Right forelimb (tissue), 1 donor: ENCODE results near the gene DPEP1.
A peak's percentile ranks its signal among the peaks of the same experiment; 100 is the strongest.

Experiments
- DNase-seq: peaks from one replicate; pipeline ENCODE4 v3.0.0-alpha.2; 2018

The DPEP1 gene

GRCh38 chr16:89600427-89600826 is 13.0 kb upstream of the DPEP1 start:
- no peak for DNase-seq

DNA sequence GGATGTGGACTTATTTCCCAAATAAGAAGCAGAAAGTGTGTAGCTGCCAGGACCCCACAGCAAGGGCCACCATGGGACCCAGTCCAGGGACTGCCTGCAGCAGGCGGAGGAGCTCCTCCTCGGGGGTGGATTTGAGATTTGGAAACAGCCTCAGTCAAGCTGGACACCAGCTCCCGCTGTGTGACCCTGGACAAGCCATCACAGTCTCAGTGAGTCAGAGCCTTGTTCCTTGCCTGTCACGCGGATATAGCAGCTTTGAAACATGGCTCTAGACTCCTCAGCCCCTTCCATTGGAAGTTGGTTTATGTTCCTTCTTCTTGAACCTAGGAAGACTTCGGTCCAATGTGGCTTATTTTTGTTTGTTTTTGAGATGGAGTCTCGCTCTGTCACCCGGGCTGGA is 12.5 kb upstream of the DPEP1 start:
- DNase-seq, result no peak

DNA sequence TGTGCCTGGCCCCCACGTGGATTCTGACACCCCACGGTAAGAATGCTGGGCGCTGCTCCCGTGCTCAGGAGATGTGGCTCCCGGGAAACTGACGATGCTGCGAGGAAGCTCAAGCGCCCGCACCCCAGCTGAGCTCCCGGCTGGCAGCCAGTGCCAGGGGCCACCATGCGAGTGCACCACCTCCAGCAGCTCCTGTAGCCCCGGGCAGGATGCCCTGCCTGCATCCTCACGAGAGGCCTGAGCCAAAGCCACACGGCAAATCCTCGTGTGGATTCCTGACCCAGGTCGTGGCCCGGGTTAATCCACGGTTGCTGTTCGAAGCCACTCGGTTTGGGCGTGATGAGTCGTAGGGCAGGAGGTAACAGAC is 11.6 kb upstream of the DPEP1 start:
- no peak for DNase-seq

DNA sequence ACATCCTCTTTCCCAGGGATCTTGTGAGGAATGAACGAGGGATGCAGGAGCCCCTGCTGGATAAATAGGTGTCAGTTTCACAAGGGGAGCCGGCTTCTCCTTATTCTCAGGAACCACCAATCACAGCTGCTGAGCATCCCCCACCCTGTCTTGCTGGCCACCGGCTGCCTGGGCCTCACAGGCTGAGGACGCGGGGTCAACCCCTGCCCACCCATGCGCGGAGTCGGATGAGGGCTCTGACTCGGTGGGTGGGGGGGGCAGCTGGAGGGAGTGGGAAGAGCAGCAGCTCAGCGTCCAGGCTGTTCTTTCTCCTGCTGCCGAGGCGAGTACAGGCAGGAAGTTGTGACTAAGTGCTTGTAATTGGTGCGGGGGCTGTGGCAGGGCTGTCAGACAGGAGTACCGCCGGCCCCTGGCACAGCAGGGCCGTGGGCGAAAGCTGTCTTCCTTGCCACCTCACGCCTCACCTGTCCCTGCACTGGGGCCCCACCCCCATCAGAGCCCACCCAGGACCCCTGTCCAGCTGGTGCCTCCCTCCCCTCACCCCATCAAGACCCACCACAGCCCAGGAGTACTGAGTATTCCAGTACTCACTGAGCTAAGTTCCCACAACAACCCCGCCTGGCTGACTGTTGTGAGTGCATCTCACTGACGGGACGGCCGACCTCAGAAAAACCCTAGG is 11.0 kb upstream of the DPEP1 start:
- DNase-seq, result peak; percentile 63

- no peak for DNase-seq
Measured at GRCh38 chr16:89602952-89603590, 10.4 kb upstream of the DPEP1 start.

DNA sequence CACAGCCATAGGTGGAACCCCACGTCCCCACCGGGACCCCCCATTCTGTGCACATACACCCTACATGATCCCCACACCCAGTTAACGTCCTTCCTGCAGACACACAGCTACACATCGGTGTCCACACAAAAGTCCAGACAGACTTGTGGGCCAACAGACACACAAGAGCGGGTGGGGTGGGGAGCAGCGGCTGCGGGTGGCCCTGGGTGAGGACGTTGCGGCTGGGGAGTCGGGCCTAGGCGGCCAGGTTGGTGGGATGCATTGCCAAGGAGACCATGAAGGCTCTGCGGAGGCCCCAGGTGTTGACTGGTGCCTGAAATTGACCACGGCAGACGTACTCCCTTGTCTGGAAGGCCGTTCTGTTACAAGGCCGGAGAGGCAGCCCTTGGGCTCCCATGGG is 8.7 kb upstream of the DPEP1 start:
- no peak for DNase-seq

- DNase-seq, result no peak
Measured at GRCh38 chr16:89605186-89605970, 8.1 kb upstream of the DPEP1 start.

DNA sequence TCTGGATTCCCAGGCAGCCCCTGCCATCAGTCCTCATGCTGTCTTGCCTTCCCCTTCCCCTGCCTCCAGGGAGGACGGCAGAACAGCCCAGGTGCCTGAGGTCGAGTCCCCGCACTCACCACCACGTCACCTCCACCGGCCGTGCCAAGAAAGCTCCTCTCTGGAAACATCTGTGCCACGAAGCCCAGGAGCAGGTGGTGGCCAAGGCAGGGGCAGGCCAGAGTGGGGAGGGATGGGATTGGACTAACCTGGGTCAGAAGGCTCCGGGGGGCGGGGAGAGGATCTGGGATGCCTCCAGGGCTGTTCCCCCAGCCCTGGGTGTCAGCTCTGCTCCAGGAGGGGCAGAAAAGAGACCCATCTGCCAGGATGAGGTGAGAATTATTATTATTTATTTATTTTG is 7.4 kb upstream of the DPEP1 start:
- no peak for DNase-seq

DNA sequence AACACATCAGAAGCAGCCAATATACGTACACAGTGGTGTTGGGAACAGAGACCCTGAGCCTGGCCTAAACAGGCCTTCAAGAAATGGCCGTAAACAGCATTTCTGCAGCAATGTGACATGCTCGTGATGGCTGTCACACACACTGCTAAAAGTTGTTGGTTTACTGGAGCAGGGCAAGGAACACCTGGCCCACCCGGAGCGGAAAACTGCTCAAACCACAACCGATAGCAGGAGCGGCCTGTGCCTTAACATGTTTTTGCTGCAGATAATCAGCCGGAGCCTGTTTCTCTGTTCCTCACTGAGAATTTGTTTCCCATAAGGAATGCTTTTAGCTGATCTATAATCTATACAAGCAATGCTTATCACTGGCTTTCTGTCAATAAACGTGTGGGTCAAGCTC is 6.0 kb upstream of the DPEP1 start:
- no peak for DNase-seq

GRCh38 chr16:89607937-89608740 is 5.3 kb upstream of the DPEP1 start:
- no peak for DNase-seq

GRCh38 chr16:89610108-89610453 is 3.4 kb upstream of the DPEP1 start:
- DNase-seq, result no peak

- DNase-seq, result no peak
Measured at GRCh38 chr16:89612415-89613166, 851 bp upstream of the DPEP1 start.

GRCh38 chr16:89613954-89614459 is 565 bp downstream of the DPEP1 start:
- no peak for DNase-seq

DNA sequence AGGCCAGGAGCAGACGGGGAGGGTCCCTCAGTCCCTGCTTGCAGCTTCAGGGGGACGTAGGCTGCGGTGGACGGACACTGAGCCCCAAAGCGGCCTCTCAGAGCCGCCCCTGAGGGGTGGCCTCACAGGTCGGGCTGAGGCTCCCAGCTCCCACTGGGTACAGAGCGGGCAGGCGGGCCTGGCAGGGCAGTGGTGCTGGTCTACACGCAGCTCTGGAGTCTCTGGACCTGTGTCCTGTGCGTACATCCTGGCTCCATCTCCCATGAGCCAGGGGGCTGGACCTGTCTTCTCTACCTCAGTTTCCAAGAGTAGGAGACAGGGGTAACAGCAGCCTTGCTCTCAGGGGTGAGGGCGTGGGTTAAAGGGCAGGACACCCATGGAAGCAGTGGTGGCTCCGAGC is 1.7 kb downstream of the DPEP1 start:
- no peak for DNase-seq

DNA sequence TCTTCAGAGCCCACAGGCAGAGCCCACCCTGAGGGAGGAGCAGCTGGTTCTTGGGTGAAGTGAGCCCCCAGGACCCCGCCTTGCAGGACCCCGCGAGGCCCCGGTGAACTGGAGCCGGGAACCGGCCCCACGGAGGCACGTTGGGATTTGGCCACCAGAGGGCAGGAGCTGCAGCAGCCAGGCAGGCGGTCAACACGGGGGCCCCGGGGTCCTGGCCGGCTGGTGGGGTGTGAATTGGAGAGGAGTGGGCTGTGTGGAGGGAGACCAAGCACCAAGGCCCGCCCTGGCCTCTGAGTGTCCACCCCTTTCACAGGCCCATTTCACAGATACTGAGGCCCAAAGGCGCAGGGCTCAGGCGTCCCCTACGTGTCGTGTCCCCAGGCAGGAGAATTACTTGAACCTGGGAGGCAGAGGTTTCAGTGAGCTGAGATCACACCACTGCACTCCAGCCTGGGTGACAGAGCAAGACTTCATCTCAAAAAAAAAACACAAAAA is 2.2 kb downstream of the DPEP1 start:
- DNase-seq, result no peak

DNA sequence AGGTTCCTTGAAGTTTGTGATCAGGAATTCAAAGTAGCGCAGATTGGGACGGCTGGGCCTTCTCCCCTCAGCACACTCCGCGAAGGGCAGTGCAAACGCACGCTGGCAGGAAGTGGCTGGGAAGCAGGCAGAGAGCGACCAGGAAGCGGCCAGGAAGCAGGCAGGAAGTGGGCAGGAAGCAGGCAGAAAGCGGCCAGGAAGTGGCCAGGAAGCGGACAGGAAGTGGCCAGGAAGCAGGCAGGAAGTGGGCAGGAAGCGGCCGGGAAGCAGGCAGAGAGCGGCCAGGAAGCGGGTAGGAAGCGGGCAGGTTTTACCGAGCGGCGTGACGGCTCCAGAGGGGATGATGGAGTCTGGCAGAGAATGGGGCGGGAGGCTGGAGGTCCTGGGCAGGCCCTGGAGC is 3.2 kb downstream of the DPEP1 start:
- DNase-seq, result no peak

DNA sequence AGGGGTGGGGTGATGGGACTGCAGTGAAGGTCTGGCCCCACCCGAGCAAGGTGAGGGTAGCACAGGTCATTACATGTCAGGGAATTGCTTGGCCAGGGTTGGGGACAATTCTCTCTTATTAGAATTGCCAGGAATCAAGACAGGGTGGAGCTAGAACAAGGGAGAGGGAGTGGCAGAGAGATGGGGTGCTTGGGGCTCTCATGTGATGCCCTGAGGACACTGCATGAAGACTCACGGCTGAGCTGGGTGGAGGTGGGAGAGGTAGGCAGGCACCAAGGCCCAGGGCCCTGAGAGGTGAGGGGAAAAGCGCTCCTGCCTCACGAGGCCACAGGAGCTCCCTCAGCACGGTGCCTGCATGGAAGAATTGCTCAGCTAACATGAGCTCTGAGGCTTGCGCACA is 3.6 kb downstream of the DPEP1 start:
- DNase-seq, result no peak

- DNase-seq, result no peak
Measured at GRCh38 chr16:89618109-89618998, 4.9 kb downstream of the DPEP1 start.

DNA sequence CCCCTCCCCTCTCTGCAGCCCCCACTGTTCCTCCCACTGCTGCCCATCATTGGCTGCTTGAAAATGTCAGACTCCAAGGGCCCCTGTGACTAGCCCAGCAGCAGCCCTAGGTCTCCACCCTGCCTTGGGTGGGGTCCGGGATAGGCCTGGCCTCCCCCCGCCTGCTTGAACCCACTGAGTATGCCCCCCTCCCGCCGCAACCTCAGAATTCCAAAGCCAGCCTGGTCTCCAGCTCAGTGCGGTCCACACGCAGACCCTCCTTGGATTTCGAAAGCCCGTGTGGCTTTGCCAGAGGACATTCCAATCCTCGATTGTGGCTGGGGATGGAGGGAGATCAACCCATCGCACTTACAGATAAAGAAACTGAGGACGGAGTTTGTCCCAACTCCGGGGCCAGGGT is 6.4 kb downstream of the DPEP1 start:
- DNase-seq, result no peak

DNA sequence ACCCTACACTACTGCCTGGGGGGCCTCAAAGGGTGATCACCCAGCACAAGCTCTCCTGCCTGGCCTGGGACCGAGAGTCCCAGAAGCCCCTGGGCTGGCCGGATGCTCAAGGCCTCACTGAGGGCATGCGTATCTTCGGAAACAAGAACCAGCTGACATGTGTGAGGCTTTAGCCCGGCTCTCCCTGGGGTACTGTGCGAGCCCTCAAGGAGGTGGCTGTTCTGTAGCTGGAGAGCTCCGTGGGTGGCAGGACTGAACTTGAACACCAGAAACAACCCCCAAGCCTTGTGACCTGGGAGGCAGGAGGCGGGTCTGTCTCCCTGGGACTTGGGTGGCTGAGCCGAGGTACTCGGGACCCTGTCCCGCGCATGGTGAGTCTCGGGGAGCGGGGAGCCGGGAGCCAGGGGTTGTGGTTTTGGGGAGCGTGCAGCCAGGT is 7.0 kb downstream of the DPEP1 start:
- no peak for DNase-seq

DNA sequence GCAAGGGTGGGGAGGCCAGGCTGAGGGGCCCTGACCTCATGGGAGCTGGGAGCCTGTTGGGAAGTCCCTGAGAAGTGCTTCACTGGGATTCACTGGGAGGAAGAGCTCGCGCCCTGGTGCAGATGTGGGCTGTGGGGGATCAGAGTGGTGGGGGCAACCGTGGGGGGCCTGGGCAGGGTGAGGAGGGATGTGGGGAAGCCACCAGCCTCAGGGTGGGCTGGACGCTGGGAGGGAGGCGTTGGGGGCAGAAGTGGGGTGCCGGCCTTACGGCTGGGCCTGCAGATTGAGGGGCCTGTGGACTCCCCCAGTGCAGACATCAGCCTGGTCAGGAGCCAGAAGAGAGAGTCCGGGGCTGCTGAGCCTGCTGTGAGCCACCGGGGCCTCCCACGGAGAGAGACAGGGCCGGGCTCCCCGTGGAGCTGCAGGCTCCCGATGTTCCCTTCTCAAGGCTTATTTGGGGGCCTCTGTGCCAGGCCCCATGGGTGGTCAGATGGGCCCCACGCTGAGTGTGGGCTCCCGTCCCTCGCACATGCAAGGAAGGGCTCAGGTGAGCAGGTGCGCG is 7.8 kb downstream of the DPEP1 start:
- DNase-seq, result no peak
